GM21825 (cell line): ENCODE measurements around the gene RCSD1.

Experiments
- ATAC-seq: cut with Tn5 transposase; IDR thresholded peaks from one replicate; pipeline ENCODE4 v1.9.1; 2021; ENCODE audit warnings: mild to moderate bottlenecking, moderate library complexity; ENCODE audit not compliant: unreplicated experiment

The RCSD1 gene

DNA sequence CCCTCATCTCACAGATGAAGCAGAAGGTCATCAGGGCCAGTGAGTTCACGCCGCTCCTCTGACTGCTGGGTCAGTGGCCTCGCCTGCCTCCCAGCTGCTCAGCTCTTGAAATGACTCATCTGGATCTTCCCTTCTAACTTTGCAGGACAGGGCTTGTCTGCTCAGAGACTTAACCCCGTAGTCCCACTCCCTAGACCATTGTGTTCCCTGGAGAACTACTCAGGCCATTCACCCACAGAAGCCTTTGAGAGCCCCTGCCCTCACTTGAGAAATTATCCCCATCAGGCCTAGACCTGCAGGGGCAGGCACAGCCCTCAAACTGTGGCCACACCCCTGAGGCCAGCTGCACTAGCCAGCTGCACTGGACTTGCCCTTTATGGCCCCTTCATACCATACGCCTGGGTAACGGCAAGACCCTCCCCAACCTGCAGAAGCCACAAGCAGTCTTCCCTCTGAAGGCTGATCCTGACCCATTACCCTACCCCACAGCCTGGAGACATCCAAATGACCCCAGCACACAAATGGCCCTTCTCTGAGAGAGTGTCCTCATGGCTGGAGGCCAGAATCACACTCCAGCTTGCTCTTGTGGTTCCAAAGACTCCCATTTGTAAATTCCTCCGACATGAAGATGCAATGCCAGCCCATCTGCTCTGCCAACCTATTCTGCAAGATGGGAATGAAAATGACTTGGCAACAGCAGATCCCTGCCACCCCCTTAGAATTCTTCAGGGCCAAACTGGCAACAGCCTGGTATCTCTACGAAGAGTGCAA is 33.2 kb downstream of the RCSD1 start:
- ATAC-seq: no peak

DNA sequence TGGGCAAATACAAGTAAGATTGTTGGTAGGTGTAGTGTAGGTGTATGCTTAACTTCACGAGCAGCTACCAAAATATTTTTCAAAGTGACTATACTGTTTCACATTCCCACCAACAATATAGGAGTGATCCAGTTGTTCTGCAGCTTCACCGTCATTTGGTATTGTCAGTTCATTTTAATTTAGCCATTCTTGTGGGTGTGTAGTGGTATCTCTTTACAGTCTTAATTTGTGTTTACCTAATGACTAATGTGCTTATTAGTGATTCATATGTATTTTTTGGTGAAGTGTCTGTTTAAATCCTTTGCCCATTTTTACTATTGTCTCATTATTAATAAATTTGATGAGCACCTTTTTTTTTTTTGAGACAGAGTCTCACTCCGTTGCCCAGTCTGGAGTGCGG is 35.4 kb downstream of the RCSD1 start:
- ATAC-seq: no peak

DNA sequence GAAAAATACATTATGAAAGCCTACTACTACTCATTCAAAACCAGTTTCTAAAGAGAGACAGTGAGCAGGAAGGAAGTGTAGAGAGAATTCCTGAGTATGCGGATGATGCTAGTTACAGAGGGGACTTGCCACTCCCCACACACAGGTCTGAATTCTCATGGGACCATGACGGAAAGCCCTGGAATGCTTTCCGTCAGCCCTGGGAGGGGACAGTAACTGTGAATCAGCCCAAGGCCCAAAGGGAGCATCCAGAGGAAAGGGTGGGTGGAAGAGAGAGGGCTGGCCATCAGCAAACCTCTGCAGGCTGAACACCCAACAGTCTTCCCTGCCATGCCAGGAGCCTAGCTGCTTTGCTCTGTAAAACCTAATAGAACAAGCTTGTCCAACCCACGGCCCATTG is 36.4 kb downstream of the RCSD1 start:
- ATAC-seq: no peak

DNA sequence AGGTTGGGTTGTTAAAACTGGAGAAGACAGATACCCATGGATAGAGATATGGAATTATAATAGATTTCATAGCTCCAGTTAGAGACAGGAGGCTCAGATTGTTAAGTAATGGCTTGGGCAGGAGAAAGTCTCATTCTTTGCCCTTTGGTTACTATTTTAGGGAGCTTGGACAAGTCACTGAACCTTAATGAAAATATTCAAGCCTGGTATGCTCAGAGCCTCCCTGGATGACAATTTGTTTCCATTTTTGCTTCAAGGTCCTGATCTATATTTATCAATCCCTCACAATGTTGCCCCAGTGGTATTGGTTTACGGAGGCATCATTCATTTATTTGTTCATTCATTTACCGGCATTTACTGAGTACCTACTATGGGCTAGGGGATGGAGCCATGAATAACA is 37.5 kb downstream of the RCSD1 start:
- no peak for ATAC-seq

DNA sequence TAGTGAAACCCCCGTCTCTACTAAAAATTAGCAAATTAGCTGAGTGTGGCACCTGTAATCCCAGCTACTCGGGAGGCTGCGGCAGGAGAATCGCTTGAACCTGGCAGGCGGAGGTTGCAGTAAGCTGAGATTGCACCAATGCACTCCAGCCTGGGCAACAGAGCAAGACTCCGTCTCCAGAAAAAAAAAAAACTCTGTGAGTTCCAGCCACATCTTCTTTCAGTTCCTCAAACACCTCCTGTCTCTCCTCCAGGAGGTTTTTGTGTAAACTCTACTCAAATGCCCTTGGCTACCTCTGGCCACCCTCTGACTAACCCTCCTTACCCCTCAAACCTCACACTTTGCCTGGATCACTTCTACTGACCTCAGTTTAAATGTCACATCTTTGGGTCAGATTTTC is 38.1 kb downstream of the RCSD1 start:
- peak; percentile 68 for ATAC-seq

DNA sequence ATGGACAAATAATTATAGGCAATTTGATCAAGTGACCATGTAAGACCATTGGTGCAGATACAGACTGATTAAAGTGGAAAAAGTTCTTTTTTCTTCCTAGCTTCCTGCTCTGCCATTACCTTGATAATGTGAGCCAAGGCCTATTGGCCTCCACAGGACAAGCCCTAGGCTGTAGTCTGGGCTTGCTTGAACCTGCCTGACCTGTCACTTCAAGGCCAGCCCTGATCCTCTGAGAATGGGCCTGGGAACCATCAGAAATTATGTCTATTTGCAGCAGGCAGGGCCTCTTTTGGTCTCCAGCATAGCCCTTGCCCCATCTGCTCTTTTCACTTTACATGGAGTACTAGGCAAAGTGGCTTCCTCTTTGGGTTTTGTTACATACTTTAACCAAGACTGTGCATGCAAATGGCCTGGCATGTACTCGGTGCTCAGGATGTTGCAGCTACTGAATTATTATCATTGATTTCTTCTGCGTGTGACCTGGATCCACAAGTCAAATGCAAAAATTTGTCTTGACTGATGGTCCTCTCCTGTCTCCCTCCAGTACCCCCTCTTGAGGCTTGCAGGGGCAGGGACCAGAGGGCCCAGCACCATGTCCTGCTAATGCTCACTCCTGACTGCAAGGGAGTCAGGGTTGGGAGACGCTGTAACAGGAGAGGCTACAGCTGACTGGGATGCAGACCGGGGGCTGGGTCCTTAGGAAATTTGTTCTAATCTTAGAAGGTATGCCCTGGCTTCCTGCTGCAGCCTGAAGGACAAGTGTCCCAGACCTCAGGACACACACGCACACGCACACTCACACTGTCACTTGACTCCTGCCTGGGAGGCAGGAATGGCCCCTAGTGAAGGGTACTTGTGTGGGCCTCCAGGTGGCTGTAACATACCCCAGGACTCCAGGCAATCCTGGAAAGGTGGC is 39.4 kb downstream of the RCSD1 start:
- no peak for ATAC-seq

DNA sequence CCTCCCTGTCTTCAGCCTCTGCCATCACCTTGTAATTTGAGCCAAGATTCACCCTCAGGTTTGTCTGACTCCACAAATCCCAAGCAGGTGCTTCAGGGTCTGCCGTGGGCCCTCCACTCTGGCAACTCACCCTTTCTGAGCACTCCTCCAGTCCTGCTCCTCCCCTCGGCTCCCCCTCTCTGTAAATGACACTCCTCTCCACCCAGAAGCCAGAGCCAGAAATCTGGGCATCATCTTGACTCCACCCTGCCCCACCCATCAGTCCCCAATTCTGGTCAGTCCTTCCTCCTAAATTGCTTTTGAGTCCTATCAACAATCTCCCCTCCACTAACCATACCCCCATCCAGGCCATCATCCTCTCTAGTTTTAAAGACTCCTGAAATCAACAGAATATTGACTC is 40.5 kb downstream of the RCSD1 start:
- no peak for ATAC-seq

DNA sequence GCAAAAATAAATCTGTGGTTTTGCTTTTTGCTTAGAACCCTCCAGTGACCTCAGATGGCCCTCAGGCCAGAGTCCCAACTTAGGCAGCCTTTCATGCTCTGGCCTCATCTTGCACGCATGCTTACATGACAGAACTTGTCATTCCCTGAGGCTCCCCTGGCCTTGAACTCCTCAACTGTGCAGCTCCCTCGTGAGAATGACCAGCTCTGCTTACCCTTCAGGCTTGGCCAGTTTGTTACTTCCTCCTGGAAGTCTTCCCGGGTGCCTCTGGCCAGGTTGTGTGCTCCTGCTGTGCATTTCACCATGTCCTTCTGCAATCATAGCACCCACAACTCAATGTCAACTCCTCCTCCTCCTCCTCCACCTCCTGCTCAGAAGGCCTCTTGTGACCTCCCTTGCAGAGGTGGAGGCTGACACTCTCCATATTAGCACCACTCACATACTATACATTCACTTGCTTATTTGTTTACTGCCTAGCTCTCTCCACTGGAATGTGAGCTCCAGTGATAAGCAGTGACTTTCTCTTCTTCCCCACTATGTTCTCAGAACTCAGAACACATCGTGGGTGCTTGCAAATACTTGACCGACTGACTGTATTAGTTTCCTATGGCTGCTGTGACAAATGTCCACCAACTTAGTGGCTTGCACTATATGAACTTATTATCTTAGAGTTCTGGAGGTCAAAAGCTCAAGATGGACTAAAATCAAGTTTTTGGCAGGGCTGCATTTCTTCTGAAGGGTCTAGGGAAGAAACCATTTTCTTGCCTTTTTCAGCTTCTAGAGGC is 41.9 kb downstream of the RCSD1 start:
- no peak for ATAC-seq

DNA sequence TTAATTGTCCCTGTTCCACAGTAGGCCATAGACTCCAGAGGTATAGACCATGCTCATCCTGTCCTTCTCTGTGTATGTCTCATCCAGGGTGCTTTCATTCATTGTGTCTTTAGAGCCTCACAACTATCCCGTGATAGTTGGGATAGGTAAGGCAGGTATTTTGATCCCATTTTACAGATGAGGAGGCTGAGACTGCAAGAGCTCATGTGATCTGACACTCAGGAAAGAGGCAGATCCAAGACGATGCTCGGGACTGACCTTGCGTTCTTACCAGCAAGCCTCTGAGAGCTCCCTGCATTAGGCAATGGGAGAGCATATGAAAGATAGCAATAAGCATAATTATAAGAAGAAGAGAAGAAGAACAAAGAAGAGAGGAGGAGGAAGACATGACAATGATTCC is 42.8 kb downstream of the RCSD1 start:
- no peak for ATAC-seq

DNA sequence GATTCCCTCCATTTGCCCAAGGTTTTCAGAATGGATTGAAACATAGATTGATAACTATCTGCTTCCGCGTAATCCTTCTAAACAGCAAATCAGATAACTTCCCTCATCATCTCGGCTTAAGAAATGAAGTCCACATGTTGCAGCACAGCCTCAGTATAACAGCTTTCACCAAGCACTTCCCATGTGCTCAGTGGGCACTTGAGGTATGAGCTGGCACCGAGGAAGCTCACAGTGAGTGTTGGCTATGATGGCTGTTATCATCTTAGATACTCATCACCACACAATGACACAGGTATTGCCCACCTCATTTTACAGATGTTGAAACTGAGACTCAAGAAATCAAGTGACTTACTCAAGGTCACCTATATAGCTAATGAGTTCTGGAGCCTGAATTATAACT is 43.2 kb downstream of the RCSD1 start:
- ATAC-seq: no peak

DNA sequence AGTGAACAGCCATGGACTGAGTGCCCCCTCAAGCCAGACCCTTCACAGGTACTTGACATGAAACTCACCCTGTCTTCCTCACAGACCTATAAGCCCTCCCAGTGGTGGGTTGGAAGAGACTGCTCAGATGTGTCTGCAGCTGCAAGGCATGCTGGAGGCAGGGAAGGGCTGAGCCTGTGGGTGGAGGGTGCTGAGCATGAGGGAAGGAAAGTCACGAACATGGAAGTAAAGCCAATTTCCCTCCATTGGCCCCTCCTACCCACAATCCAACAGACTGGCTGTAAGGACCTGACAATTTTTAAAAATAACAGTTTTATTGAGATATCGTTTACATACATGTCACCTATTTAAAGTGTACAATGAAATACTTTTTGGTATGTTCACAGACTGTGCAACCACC is 44.1 kb downstream of the RCSD1 start:
- ATAC-seq: no peak

DNA sequence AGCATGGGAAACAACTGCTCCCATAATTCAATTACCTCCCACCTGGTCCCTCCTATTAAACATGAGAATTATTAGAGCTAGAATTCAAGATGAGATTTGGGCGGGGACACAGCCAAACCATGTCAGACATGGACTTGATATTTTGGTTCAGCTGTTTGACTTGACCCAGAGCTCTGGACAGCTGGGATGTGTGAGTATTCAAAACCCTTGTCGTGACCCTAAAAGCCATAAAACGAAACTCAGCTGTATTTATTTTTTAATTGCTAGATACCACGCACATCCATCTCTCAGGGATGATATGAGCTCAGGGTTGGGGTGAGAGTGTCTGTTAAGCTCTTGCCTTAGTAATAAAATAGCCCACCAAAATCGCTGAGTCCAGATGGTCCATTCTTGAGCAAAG is 45.4 kb downstream of the RCSD1 start:
- no peak for ATAC-seq

DNA sequence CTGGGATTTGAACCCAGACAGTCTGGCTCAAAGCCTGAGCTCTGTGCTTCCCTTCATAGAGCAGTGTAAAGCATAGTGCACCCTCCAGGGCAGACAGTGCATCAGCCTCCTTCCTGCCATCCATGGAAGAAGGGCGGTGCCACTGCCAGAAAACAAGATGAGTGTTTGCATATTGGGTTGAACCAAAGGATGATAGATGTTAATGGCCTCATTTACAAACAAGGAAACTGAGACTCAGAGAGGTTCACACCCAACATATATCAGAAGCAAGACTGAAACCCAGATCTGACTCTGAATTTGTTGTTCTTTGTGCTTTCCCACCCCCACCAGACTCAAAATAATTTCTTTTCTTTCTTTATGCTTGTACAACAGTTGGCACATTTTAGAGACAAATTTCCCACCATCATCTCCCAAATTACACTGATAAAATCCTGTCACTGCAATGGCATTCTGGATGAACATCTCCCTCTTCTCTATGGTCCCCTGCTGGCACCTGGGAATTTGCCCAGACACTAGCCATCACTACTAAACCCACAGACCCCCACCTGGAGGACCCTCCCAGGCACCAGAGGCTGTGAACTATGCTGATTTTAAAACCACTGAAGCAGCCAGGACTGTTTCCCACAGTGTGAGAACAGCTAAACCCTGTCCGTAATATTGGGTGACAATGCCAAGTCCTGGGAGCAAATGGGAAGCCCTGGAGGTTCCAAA is 46.3 kb downstream of the RCSD1 start:
- peak; percentile 58 for ATAC-seq

DNA sequence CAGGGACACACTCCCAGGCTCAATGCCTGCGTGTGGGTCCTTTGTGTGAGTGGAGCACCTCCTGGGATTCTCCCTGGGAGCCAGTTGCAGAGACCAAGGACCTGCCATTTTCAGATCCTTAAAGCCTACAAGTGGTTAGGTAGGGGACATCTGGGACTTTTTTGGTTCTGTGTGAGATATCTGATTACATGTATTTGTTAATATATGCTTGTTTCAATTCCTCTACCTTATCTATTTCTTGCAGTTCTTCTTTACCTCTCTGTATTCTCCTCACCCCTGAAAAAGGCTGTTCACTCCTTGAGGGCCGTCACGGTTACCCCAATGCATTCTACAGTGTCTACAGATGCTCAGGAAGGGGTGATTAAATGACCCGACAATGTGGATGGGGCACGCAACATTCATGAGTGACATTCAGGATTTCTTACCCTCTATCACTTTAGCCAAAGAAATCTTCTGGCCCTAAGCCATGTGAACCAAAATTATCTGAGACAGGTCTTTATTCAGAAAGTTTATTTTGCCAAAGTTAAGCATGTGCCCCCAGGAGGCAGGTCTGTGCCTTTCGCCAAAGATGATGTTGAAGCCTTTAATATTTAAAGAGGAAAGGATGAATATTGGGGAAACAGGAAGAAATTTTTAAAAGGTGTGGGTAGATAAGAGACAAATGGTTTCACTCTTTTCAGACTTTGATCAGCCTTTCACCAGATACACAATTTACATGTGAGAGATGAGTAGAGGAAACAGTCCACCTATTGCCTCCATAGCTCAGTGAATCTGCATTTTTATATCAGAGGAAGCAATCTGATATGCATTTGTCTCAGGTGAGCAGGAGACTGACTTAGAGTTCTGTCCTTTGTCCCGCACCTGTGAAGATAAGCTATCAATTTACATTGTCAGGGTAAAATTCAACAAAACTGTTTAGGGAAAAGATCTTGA is 47.1 kb downstream of the RCSD1 start:
- ATAC-seq: no peak

DNA sequence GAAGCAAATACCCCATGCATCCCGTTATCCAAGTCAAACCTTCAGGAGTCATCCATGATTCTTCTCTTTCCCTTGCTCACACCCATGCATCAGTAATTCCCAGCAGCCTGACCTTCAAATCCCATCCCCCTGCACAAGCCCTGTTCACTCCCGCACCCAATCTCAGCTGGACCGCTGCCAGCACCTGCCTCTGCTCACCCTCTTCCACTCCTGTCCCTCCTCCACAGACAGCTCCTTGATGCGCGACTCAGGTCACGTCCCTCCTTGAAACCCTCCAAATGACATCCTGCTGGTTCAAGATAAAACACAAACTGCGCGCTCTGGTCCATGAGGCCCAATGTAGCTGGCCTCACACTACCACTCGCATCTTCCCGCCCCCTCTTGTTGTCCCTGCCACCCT is 48.4 kb downstream of the RCSD1 start:
- no peak for ATAC-seq

DNA sequence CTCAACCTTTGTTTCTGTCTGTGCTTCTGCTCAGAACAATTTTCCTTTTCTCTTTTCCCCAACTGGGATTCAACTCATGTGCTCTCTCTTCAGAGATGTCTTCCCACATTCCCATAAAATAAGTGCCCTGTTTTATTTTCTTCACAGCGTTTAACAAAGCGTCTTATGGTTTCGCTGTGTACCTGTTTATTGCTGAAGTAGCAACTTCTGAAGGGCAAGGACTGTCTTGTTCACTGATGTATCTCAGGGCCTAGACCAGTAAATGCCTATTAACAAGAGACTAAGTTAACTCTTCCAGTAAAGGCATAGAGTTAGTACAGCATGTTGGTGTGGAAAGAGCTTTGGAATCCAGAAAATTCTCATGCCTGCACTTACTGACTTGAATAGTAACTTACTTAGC is 48.8 kb downstream of the RCSD1 start:
- no peak for ATAC-seq

DNA sequence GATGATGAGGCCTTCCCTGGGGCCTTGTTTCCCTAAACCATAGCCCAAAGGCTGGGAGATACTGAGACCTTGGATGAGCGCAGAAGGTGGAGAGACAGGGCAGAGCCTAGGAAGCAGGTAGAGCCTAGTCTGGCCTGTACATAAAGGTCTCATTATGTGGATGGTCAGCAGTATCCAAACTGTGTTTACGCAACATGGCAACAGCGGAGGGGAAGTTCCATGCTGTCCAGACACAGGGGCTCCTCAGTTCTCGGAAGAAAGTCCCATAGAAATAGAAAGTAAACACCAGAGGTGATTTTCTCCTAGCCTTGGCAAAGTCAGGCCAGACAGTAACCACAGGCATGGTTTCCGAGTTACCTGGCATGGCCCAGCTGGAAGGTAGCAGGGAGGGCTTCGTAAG is 49.7 kb downstream of the RCSD1 start:
- ATAC-seq: no peak

DNA sequence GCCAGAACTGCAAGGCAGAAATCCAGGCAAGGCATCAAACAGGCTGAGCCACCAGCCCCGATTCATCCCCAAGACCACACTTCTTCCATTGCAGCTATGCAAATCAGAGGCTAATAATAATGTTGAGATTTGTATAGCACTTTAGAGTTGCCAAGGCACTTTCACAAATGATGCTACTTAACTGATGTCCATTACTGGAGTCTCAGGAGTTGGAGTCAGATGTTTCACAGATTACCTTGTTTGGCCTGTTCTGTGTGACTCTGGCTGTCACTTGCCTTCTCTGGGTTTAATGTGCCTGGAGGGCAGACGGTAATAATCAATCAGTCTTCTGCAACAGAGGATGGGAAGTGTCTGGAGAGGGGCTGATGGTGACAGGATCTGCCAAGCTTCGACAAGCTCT is 51.0 kb downstream of the RCSD1 start:
- ATAC-seq: no peak

DNA sequence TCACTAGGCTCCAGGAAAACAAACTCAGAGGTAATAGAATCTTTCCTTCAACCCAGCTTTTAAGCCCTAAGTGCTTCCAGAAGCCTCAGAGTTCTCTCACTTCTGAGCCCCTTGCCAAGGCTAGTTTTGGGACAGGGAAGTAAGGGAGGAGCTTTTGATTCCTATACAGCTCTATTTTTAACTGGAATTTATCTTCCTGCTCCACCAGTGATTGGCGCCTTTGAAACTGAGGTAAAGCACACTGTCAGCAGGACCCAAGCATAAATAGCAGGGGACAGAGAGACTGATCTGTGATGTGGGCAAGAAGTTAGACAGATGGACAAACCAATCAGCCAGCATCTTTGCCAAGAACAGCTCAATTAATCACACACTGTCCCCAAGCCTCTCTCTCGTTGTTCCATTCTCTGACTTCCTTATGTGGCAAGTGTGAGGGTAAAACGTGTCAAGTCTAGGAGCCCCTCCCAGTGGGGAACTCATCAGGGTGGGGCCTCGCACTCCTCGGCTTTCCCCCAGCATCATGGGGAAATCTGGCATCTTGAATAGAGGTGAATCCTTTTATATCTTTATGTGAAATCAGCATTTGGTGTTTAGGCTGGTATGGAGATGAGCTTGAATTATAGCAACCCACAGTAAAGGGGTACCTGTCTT is 51.5 kb downstream of the RCSD1 start:
- ATAC-seq: no peak
